Thyroid gland (tissue), 4 donors: ENCODE measurements around the gene RAPGEF1. TPM values are rescaled to one million over a fixed set of nuclear protein-coding genes. Genes with fewer than 3 reads are reported as not detected.

Experiments used
- DNase-seq, 2 donors: peaks; one replicate each; pipeline ENCODE4 v3.0.0-alpha.2; 2019
- H3K27ac ChIP-seq, 3 donors: fragments of 200-600 bp; sonication (generic); 1 replicate in 2 of 3; 2 replicates in 1 of 3; pipeline ENCODE4 v1.5.1; 2016 to 2019; ENCODE audit warnings: mild to moderate bottlenecking in 1 of 3, moderate library complexity in 1 of 3
- H3K27me3 ChIP-seq: fragments of 200-600 bp; sonication (generic); one replicate; pipeline ENCODE4 v1.5.1; 2019
- H3K36me3 ChIP-seq, 2 donors: fragments of 200-600 bp; sonication (generic); one replicate each; pipeline ENCODE4 v1.5.1; 2016 to 2019
- H3K4me1 ChIP-seq, 2 donors: fragments of 200-600 bp; sonication (generic); one replicate each; pipeline ENCODE4 v1.5.1; 2017 to 2019
- H3K4me3 ChIP-seq, 3 donors: fragments of 200-600 bp; sonication (generic); replicated peaks in 1 of 3; 1 replicate in 2 of 3; 2 replicates in 1 of 3; pipeline ENCODE4 v1.5.1; 2016; ENCODE audit warnings: mild to moderate bottlenecking in 1 of 3
- H3K9me3 ChIP-seq: fragments of 200-600 bp; sonication (generic); one replicate; pipeline ENCODE4 v1.5.1; 2017
- CTCF ChIP-seq, 6 experiments: fragments of 200-600 bp in 3 of 6; fragments of 450-650 bp in 3 of 6; sonication (generic) in 3 of 6; IDR thresholded peaks; one replicate each; pipeline ENCODE4 v1.5.1; 2016 to 2019; ENCODE audit warnings: antibody characterized with exemption in 6 of 6, mild to moderate bottlenecking in 2 of 6, inconsistent platforms in 1 of 6, moderate library complexity in 1 of 6
- POLR2A ChIP-seq, 2 donors: fragments of 450-650 bp; IDR thresholded peaks; one replicate each; pipeline ENCODE4 v1.6.1; 2017; ENCODE audit warnings: antibody characterized with exemption in 2 of 2, mild to moderate bottlenecking in 2 of 2, moderate library complexity in 1 of 2
- WGBS, 2 donors: methylation state at CpG; one replicate each; pipeline ENCODE4 v1.1.5; 2017; 5-methylcytosine and 5-hydroxymethylcytosine counted together
- intact Hi-C: fragments of 100-400 bp; cut with DNase I; formaldehyde crosslinking; loops from one replicate; pipeline ENCODE4 v1.15.1; 2023
- total RNA-seq, 4 donors: library from RNA; depleted of rRNA; stranded (reverse); fragments of >200 nt; gene quantifications; one replicate each; pipeline ENCODE4 v1.2.3, GENCODE V29; 2016

RAPGEF1 gene
- total RNA-seq, 4 donors from 2014 or later: 39.6 to 52.5 (median 44.9) TPM

- TF ChIP-seq POLR2A (IDR thresholded peaks at IDR 0.05) (no peak), CTCF (IDR thresholded peaks at IDR 0.05) (no peak)
- Histone ChIP-seq H3K4me3 (no peak overlapping the region), H3K27ac (no peak overlapping the region), H3K4me1 (peaks cover 3 to 5% of the 10 kb centered on the region in 2 donors), H3K36me3 (peaks cover 4 to 14% of the 10 kb centered on the region in 2 donors), H3K9me3 (no peaks in the 10 kb centered on the region), H3K27me3 (no peaks in the 10 kb centered on the region)
- DNase-seq: no peak
- intact Hi-C loops: no loop called here
- 89 to 96% methylated on average over 8 to 9 of the region's 9 CpGs for WGBS, 2 donors
These were observed 136.7 kb downstream of the RAPGEF1 start for GRCh38 chr9:131603199-131603598.

GRCh38 chr9:131601683-131602181, 138.1 kb downstream of the RAPGEF1 start:
- peaks cover 11 to 22% of the 10 kb centered on the region in 2 donors for H3K36me3 ChIP-seq
- no peaks in the 10 kb centered on the region for H3K4me1 ChIP-seq
- 93 to 94% methylated on average over 14 of the region's 14 CpGs for WGBS, 2 donors
- intact Hi-C loops: no loop called here
- no peak overlapping the region for H3K4me3 ChIP-seq
- no peak for DNase-seq
- no peaks in the 10 kb centered on the region for H3K9me3 ChIP-seq
- H3K27me3 ChIP-seq: no peaks in the 10 kb centered on the region
- TF ChIP-seq POLR2A (IDR thresholded peaks at IDR 0.05) (no peak), CTCF (IDR thresholded peaks at IDR 0.05) (no peak)
- no peak overlapping the region for H3K27ac ChIP-seq

- 74 to 85% methylated on average over 8 to 16 of the region's 17 CpGs for WGBS, 2 donors
- Histone ChIP-seq H3K4me3 (no peak overlapping the region), H3K27ac (no peak overlapping the region), H3K9me3 (no peaks in the 10 kb centered on the region), H3K27me3 (no peaks in the 10 kb centered on the region), H3K4me1 (no peaks in the 10 kb centered on the region), H3K36me3 (peaks cover 34 to 38% of the 10 kb centered on the region in 2 donors)
- intact Hi-C loops: no loop called here
- no peak for TF ChIP-seq POLR2A (IDR thresholded peaks at IDR 0.05)
- TF ChIP-seq CTCF (IDR thresholded peaks at IDR 0.05): no peak
- DNase-seq: no peak
These were observed 141.8 kb downstream of the RAPGEF1 start for GRCh38 chr9:131598121-131598520.

- Histone ChIP-seq H3K36me3 (peaks cover 30 to 38% of the 10 kb centered on the region in 2 donors), H3K4me1 (no peaks in the 10 kb centered on the region), H3K4me3 (no peak overlapping the region), H3K9me3 (no peaks in the 10 kb centered on the region), H3K27me3 (no peaks in the 10 kb centered on the region), H3K27ac (no peak overlapping the region)
- TF ChIP-seq CTCF (IDR thresholded peaks at IDR 0.05) (no peak), POLR2A (IDR thresholded peaks at IDR 0.05) (no peak)
- intact Hi-C loops: no loop called here
- 94 to 98% methylated on average over 6 to 7 of the region's 7 CpGs for WGBS, 2 donors
- DNase-seq: no peak
These were observed 142.6 kb downstream of the RAPGEF1 start for GRCh38 chr9:131597246-131597645.

- Histone ChIP-seq H3K4me1 (no peaks in the 10 kb centered on the region), H3K27me3 (no peaks in the 10 kb centered on the region), H3K27ac (no peak overlapping the region), H3K36me3 (peaks cover 24 to 38% of the 10 kb centered on the region in 2 donors), H3K9me3 (no peaks in the 10 kb centered on the region), H3K4me3 (no peak overlapping the region)
- 86 to 100% methylated on average over 3 of the region's 4 CpGs for WGBS, 2 donors
- DNase-seq: no peak
- intact Hi-C loops: no loop called here
- TF ChIP-seq CTCF (IDR thresholded peaks at IDR 0.05): no peak
- TF ChIP-seq POLR2A (IDR thresholded peaks at IDR 0.05): no peak
These were observed 143.5 kb downstream of the RAPGEF1 start for GRCh38 chr9:131596430-131596743.
